Ishikawa (cell line): ENCODE data around the gene KRTAP2-3.
A peak's percentile ranks its signal among the peaks of the same experiment; 100 is the strongest.

Source experiments
- CEBPB ChIP-seq: IDR thresholded peaks from 2 replicates; pipeline ENCODE4 v1.6.1; 2012
- CREB1 ChIP-seq: IDR thresholded peaks from 2 replicates; pipeline ENCODE4 v1.6.1; 2012; ENCODE audit warnings: low read depth
- EGR1 ChIP-seq: IDR thresholded peaks from 2 replicates; pipeline ENCODE4 v1.6.1; 2012
- EP300 ChIP-seq: IDR thresholded peaks from 2 replicates; pipeline ENCODE4 v1.6.1; 2012; ENCODE audit warnings: borderline replicate concordance
- FOXM1 ChIP-seq: IDR thresholded peaks from 2 replicates; pipeline ENCODE4 v1.6.1; 2012; ENCODE audit warnings: low read depth, borderline replicate concordance
- MAX ChIP-seq: IDR thresholded peaks from 2 replicates; pipeline ENCODE4 v1.6.1; 2012
- NFIC ChIP-seq: IDR thresholded peaks from 2 replicates; pipeline ENCODE4 v1.6.1; 2012
- RAD21 ChIP-seq: IDR thresholded peaks from 2 replicates; pipeline ENCODE4 v1.6.1; 2012; ENCODE audit warnings: low read depth
- REST ChIP-seq: IDR thresholded peaks from 2 replicates; pipeline ENCODE4 v1.6.1; 2012; ENCODE audit warnings: low read depth, mild to moderate bottlenecking
- TCF12 ChIP-seq: IDR thresholded peaks from 2 replicates; pipeline ENCODE4 v1.6.1; 2012; ENCODE audit warnings: low read depth
- TEAD4 ChIP-seq: IDR thresholded peaks from 2 replicates; pipeline ENCODE4 v1.6.1; 2012
- USF1 ChIP-seq: IDR thresholded peaks from 2 replicates; pipeline ENCODE4 v1.6.1; 2012
- YY1 ChIP-seq: IDR thresholded peaks from 2 replicates; pipeline ENCODE4 v1.6.1; 2012; ENCODE audit warnings: low read depth
- ZBTB7A ChIP-seq: IDR thresholded peaks from 2 replicates; pipeline ENCODE4 v1.6.1; 2012; ENCODE audit warnings: low read depth

The KRTAP2-3 gene

GRCh38 chr17:41065829-41066624, 6.1 kb upstream of the KRTAP2-3 start, which contains the start of gene KRTAP2-4:
Gene KRTAP2-4, minus strand, starts transcription at chr17:41065879. Its CDS starts 34 bp downstream, at chr17:41065845.
- TF ChIP-seq MAX, result no peak

GRCh38 chr17:41064301-41064700, 4.4 kb upstream of the KRTAP2-3 start:
- TF ChIP-seq NFIC, result no peak
- no peak for TF ChIP-seq EP300
- TF ChIP-seq USF1, result no peak
- TF ChIP-seq FOXM1, result no peak
- TF ChIP-seq RAD21, result no peak
- TF ChIP-seq ZBTB7A, result no peak
- no peak for TF ChIP-seq CEBPB
- TF ChIP-seq YY1, result no peak
- no peak for TF ChIP-seq EGR1
- no peak for TF ChIP-seq CREB1
- TF ChIP-seq TEAD4, result no peak

GRCh38 chr17:41063449-41063848, 3.5 kb upstream of the KRTAP2-3 start:
- TF ChIP-seq RAD21 (no peak), TEAD4 (no peak), REST (no peak), USF1 (no peak)

GRCh38 chr17:41061964-41062363, 2.0 kb upstream of the KRTAP2-3 start:
- peak; percentile 43; the same call in 1 of the 2 replicates for TF ChIP-seq TEAD4
- TF ChIP-seq MAX, result peak; percentile 75
- TF ChIP-seq REST, result no peak
- no peak for TF ChIP-seq YY1

GRCh38 chr17:41059276-41060051, 450 bp downstream of the KRTAP2-3 start:
- TF ChIP-seq TEAD4 (peak; percentile 55; the same call in 1 of the 2 replicates), TCF12 (0 out of 2 replicates have a peak, but pooled peaks have one; percentile 11)

GRCh38 chr17:41058741-41059140, 1.2 kb downstream of the KRTAP2-3 start:
- TF ChIP-seq NFIC (no peak), FOXM1 (no peak), TEAD4 (no peak), MAX (no peak), REST (no peak), EP300 (no peak), CREB1 (no peak), YY1 (no peak), EGR1 (no peak), RAD21 (no peak)
